ENCODE data around the gene CCT6B. TPM values are rescaled to one million over a fixed set of nuclear protein-coding genes. Genes with fewer than 3 reads are reported as not detected.

The CCT6B gene
- total and polyA plus RNA-seq, 9 of the 15 experiments (the other 6 are each of a cell fraction or from before 2014, with no cell fraction given) = 0.25 to 0.91 (median 0.58) TPM

DNA sequence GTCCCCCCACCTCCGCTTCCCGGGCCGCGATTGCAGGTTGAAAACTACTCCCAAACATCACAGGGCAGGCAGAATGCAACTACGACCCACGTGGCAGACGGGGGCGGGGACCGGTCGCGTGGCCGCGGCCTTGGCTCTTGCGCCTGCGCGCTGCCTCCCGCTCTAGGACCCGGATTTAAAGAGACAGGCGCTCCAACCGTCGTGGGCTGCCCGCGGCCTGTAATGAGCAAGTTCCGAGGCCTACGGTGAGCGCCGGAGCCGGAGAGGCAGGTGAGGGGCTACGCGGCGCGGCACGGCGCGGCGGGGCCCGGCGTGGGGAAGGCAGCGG is 19.1 kb upstream of the CCT6B start, which contains the start of gene LIG3 (continued):
- TF ChIP-seq PTTG1 (tag; IDR thresholded peaks at IDR 0.05; ENCODE audit: low read depth) = no peak
- TF ChIP-seq, protein P1, sequence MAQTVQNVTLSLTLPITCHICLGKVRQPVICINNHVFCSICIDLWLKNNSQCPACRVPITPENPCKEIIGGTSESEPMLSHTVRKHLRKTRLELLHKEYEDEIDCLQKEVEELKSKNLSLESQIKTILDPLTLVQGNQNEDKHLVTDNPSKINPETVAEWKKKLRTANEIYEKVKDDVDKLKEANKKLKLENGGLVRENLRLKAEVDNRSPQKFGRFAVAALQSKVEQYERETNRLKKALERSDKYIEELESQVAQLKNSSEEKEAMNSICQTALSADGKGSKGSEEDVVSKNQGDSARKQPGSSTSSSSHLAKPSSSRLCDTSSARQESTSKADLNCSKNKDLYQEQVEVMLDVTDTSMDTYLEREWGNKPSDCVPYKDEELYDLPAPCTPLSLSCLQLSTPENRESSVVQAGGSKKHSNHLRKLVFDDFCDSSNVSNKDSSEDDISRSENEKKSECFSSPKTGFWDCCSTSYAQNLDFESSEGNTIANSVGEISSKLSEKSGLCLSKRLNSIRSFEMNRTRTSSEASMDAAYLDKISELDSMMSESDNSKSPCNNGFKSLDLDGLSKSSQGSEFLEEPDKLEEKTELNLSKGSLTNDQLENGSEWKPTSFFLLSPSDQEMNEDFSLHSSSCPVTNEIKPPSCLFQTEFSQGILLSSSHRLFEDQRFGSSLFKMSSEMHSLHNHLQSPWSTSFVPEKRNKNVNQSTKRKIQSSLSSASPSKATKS (CRISPR knock-in tag; IDR thresholded peaks at IDR 0.05) = no peak
- TF ChIP-seq RHOXF2B (CRISPR knock-in tag; conservative IDR thresholded peaks at IDR 0.05) = no peak
- TF ChIP-seq ZC3H11A (IDR thresholded peaks at IDR 0.05; ENCODE audit: low read depth, low read length) = no peak
- no peak for TF ChIP-seq RBM39 (optimal IDR thresholded peaks at IDR 0.05; ENCODE audit: low read depth, low read length)
- TF ChIP-seq BRF1 (IDR thresholded peaks at IDR 0.05; ENCODE audit: borderline replicate concordance, extremely low read depth, insufficient read length) = no peak
- TF ChIP-seq ZC3H8 (IDR thresholded peaks at IDR 0.05) = no peak
- TF ChIP-seq, protein P2, sequence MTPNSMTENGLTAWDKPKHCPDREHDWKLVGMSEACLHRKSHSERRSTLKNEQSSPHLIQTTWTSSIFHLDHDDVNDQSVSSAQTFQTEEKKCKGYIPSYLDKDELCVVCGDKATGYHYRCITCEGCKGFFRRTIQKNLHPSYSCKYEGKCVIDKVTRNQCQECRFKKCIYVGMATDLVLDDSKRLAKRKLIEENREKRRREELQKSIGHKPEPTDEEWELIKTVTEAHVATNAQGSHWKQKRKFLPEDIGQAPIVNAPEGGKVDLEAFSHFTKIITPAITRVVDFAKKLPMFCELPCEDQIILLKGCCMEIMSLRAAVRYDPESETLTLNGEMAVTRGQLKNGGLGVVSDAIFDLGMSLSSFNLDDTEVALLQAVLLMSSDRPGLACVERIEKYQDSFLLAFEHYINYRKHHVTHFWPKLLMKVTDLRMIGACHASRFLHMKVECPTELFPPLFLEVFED (CRISPR knock-in tag; conservative IDR thresholded peaks at IDR 0.05) = no peak
- TF ChIP-seq EGR1 (conservative IDR thresholded peaks at IDR 0.05) = peak; percentile 89
- no peak for TF ChIP-seq KHSRP (IDR thresholded peaks at IDR 0.05)
- no peak for TF ChIP-seq ZNF436 (CRISPR knock-in tag; IDR thresholded peaks at IDR 0.05)
- no peak for TF ChIP-seq FOXK1 (CRISPR knock-in tag; IDR thresholded peaks at IDR 0.05; ENCODE audit: borderline replicate concordance)
- TF ChIP-seq TFAM (CRISPR knock-in tag; conservative IDR thresholded peaks at IDR 0.05) = no peak
- no peak for TF ChIP-seq ZNF57 (CRISPR knock-in tag; IDR thresholded peaks at IDR 0.05)
- TF ChIP-seq, protein P3, sequence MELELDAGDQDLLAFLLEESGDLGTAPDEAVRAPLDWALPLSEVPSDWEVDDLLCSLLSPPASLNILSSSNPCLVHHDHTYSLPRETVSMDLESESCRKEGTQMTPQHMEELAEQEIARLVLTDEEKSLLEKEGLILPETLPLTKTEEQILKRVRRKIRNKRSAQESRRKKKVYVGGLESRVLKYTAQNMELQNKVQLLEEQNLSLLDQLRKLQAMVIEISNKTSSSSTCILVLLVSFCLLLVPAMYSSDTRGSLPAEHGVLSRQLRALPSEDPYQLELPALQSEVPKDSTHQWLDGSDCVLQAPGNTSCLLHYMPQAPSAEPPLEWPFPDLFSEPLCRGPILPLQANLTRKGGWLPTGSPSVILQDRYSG (tag; conservative IDR thresholded peaks at IDR 0.05; ENCODE audit: low read depth) = no peak
- no peak for TF ChIP-seq TCFL5 (CRISPR knock-in tag; conservative IDR thresholded peaks at IDR 0.05)
- no peak for TF ChIP-seq NR4A1 (CRISPR knock-in tag; IDR thresholded peaks at IDR 0.05)
- no peak for TF ChIP-seq NR4A1 (tag; IDR thresholded peaks at IDR 0.05)
- no peak for TF ChIP-seq KDM4B (IDR thresholded peaks at IDR 0.05; ENCODE audit: borderline replicate concordance in 2 of 2, low read depth in 1 of 2)
- TF ChIP-seq ELF4 (CRISPR knock-in tag; IDR thresholded peaks at IDR 0.05) = no peak
- TF ChIP-seq DACH1 (IDR thresholded peaks at IDR 0.05; ENCODE audit: partially characterized antibody) = no peak
- no peak for TF ChIP-seq KAT7 (CRISPR knock-in tag; IDR thresholded peaks at IDR 0.05; ENCODE audit: borderline replicate concordance)
- no peak for TF ChIP-seq KAT2B (IDR thresholded peaks at IDR 0.05; ENCODE audit: low read depth, low read length)
- TF ChIP-seq NEUROD1 (IDR thresholded peaks at IDR 0.05; ENCODE audit: borderline replicate concordance, low read depth, low read length, partially characterized antibody) = peak; percentile 46
- no peak for TF ChIP-seq KAT8 (IDR thresholded peaks at IDR 0.05; ENCODE audit: low read depth)
- no peak for TF ChIP-seq ZNF253 (CRISPR knock-in tag; conservative IDR thresholded peaks at IDR 0.05)
- TF ChIP-seq ZNF780A (CRISPR knock-in tag; IDR thresholded peaks at IDR 0.05) = no peak
- TF ChIP-seq KLF1 (tag; IDR thresholded peaks at IDR 0.05) = no peak
- TF ChIP-seq BACH1 (tag; IDR thresholded peaks at IDR 0.05) = no peak
- TF ChIP-seq MED1 (CRISPR knock-in tag; IDR thresholded peaks at IDR 0.05; ENCODE audit: borderline replicate concordance) = no peak
